Heart left ventricle (tissue), 16 donors: ENCODE measurements around the gene ZDHHC11. TPM values are rescaled to one million over a fixed set of nuclear protein-coding genes. Genes with fewer than 3 reads are reported as not detected.
A peak's percentile ranks its signal among the peaks of the same experiment; 100 is the strongest.

ENCODE experiments used
- ATAC-seq, 4 donors: fragments of 200-7000 bp; cut with Tn5 transposase; one replicate each; pipeline ENCODE4 v1.9.1; 2020 to 2022; ENCODE audit warnings: moderate library complexity in 4 of 4, mild to moderate bottlenecking in 3 of 4, moderate number of reproducible peaks in 1 of 4
- DNase-seq, 5 donors: peaks; one replicate each; pipeline ENCODE4 v3.0.0-alpha.2; 2020
- H3K27ac ChIP-seq, 12 donors: fragments of 200-600 bp; sonication (generic) in 4 of 12; one replicate each; pipeline versions ENCODE4 v1.5.0 to v1.8.0; 2016 to 2022; ENCODE audit warnings: mild to moderate bottlenecking in 2 of 12
- H3K27me3 ChIP-seq, 9 donors: fragments of 200-600 bp; sonication (generic) in 2 of 9; one replicate each; pipeline versions ENCODE4 v1.5.1 to v1.8.0; 2016 to 2022; ENCODE audit warnings: mild to moderate bottlenecking in 3 of 9
- H3K36me3 ChIP-seq, 9 donors: fragments of 200-600 bp; sonication (generic) in 2 of 9; one replicate each; pipeline versions ENCODE4 v1.5.0 to v1.8.0; 2018 to 2022; ENCODE audit warnings: mild to moderate bottlenecking in 2 of 9
- H3K4me1 ChIP-seq, 12 donors: fragments of 200-600 bp; sonication (generic) in 4 of 12; one replicate each; pipeline versions ENCODE4 v1.5.0 to v1.8.0; 2016 to 2022; ENCODE audit warnings: mild to moderate bottlenecking in 3 of 12
- H3K4me3 ChIP-seq, 12 donors: fragments of 200-600 bp; sonication (generic) in 4 of 12; one replicate each; pipeline versions ENCODE4 v1.5.0 to v1.8.0; 2017 to 2022; ENCODE audit warnings: mild to moderate bottlenecking in 9 of 12, moderate library complexity in 4 of 12
- H3K9me3 ChIP-seq, 12 donors: fragments of 200-600 bp; sonication (generic) in 4 of 12; one replicate each; pipeline versions ENCODE4 v1.5.0 to v1.8.0; 2016 to 2022; ENCODE audit warnings: mild to moderate bottlenecking in 1 of 12
- CTCF ChIP-seq, 12 donors: fragments of 200-600 bp; sonication (generic) in 4 of 12; IDR thresholded peaks; one replicate each; pipeline versions ENCODE4 v1.5.0 to v1.8.0; 2018 to 2022; ENCODE audit warnings: antibody characterized with exemption in 12 of 12, mild to moderate bottlenecking in 5 of 12
- POLR2A ChIP-seq, 2 donors: fragments of 450-650 bp; IDR thresholded peaks; one replicate each; pipeline ENCODE4 v1.6.1; 2017; ENCODE audit warnings: antibody characterized with exemption in 2 of 2, mild to moderate bottlenecking in 2 of 2, moderate library complexity in 2 of 2
- WGBS, 4 donors: extraction: QIAGEN DNeasy Blood & Tissue Kit in 2 of 4; methylation state at CpG; one replicate each; pipeline versions ENCODE4 v1.1.5 to v1.1.7; 2013 to 2018; 5-methylcytosine and 5-hydroxymethylcytosine counted together
- intact Hi-C, 10 donors: fragments of 100-400 bp; cut with DNase I; formaldehyde crosslinking; loops; one replicate each; pipeline versions ENCODE4 v1.11.1 to v1.14.2; 2022
- long read RNA-seq, 3 donors: library from polyadenylated mRNA; unstranded; transcript quantifications; one replicate each; pipeline ENCODE4 v2.0.0, GENCODE V29; 2020 to 2021
- polyA plus RNA-seq, 2 donors: library from polyadenylated mRNA; stranded (reverse); fragments of 200-250 nt; gene quantifications; one replicate each; pipeline ENCODE4 v1.2.3, GENCODE V29; 2013
- total RNA-seq, 9 donors: library from RNA; depleted of rRNA in 2 of 9; stranded (reverse); fragments of >200 nt in 2 of 9; fragmentation: NEBNext Ultra II Directional in 3 of 9; extraction: Animal tissue kit (Norgen Biotek cat#: 25700) in 3 of 9; gene quantifications; one replicate each; pipeline versions ENCODE4 v1.1.0 to v1.2.4, GENCODE V29; 2016 to 2023
- donor health status: ischemic (EF 13 %, LVEDD 7.1; RV severe dilation, severe dysfunction).
- donor health status: healthy with polysubstance abuse.
- donor health status: DM: no; HTN: yes; CAD: no.
- donor health status: DM: no; HTN: no; CAD: no.
- donor health status: ischemic (EF 25% LVEDD 6.9; RV normal size, moderate dysfunction).
- donor health status: ischemic (EF 25% LVEDD 5.7; RV mildly dilated, moderate dysfunction).
- donor health status: healthy.
- donor health status: DM: yes; HTN: yes; CAD: no.
- donor health status: ischemic (EF 35%, LVEDD 5.7; RV mildly dilated, moderate dysfunction).
- donor health status: nonischemic (EF 11% LVEDD 7.7; RV severe dilation, severe dysfunction).
- donor health status: DM: yes; HTN: yes; CAD: no.
- donor health status: PGD.
- donor health status: ischemic (EF 29% LVEDD 5.4; RV normal size, mild dysfunction).
- donor health status: nonischemic (EF 23%, LVEDD 6.1; RV moderate dilation, normal function).

The ZDHHC11 gene
- 10 to 100 TPM in 6 of 9 donors, 1 to 10 TPM in 3; 6.6 to 25.0 (median 10.8) TPM for total RNA-seq
- polyA plus RNA-seq, result 10 to 100 TPM in 1 of 2 donors, 1 to 10 TPM in 1; 6.3 to 12.5 TPM
- long read RNA-seq, donor 1, partial matches to known transcripts, result 1 of 7 reads
- long read RNA-seq, donor 1, other reads (novel, unspliced or antisense), result 4 of 7 reads
- long read RNA-seq, donor 2, partial matches to known transcripts, result 1 of 13 reads
- long read RNA-seq, donor 2, other reads (novel, unspliced or antisense), result 11 of 13 reads
- long read RNA-seq, donor 3, partial matches to known transcripts, result 0 of 6 reads
- long read RNA-seq, donor 3, other reads (novel, unspliced or antisense), result 3 of 6 reads

- Histone ChIP-seq H3K27me3 (peaks cover 0 to 17% (median 0%) of the 10 kb centered on the region in 9 donors), H3K27ac (peak within 1 kb of the TSS in 5 of 12 donors; percentile 10 to 28 (median 20)), H3K4me1 (peaks cover 0 to 11% (median 0%) of the 10 kb centered on the region in 12 donors), H3K4me3 (peak within 1 kb of the TSS in 9 of 12 donors; percentile 11 to 42 (median 32)), H3K9me3 (no peaks in the 10 kb centered on the region), H3K36me3 (no peaks in the 10 kb centered on the region)
- no peak for TF ChIP-seq POLR2A (IDR thresholded peaks at IDR 0.05)
- TF ChIP-seq CTCF (IDR thresholded peaks at IDR 0.05), result no peak
- WGBS, 4 donors, result 56 to 69% (median 60%) methylated on average over 14 to 27 of the region's 27 CpGs
- DNase-seq (peak in 3 of 5 donors; percentile 59 to 77 (median 65)), ATAC-seq (peak; percentile 46 to 92 (median 61))
- intact Hi-C loops, result no loop called here
Measured at GRCh38 chr5:850511-851006, at the start of gene ZDHHC11. Gene ZDHHC11 (minus strand): TSS chr5:850986. CDS start chr5:850602, 384 bp downstream.

- Histone ChIP-seq H3K9me3 (no peaks in the 10 kb centered on the region), H3K4me1 (peaks cover 0 to 24% (median 14%) of the 10 kb centered on the region in 12 donors), H3K4me3 (peak overlapping the region in 2 of 12 donors; percentile 83 to 98), H3K27me3 (no peaks in the 10 kb centered on the region), H3K36me3 (peaks cover 0 to 28% (median 25%) of the 10 kb centered on the region in 9 donors), H3K27ac (no peak overlapping the region)
- 89 to 93% (median 90%) methylated on average over 9 of the region's 9 CpGs for WGBS, 4 donors
- DNase-seq (no peak), ATAC-seq (no peak)
- intact Hi-C loops, result loop anchor here in 1 of 10 donors (5.0 kb wide), 1 partner anchor 116 kb away; no protein-coding TSS in a partner anchor
- no peak for TF ChIP-seq POLR2A (IDR thresholded peaks at IDR 0.05)
- TF ChIP-seq CTCF (IDR thresholded peaks at IDR 0.05), result no peak
Measured at GRCh38 chr5:893711-894110, 42.9 kb upstream of the ZDHHC11 start.

- peak overlapping the region; percentile 48 to 99 (median 84) for H3K4me3 ChIP-seq
- H3K9me3 ChIP-seq, result no peaks in the 10 kb centered on the region
- intact Hi-C loops, result loop anchor here in 1 of 10 donors (5.0 kb wide), 1 partner anchor 116 kb away; no protein-coding TSS in a partner anchor
- no peak for DNase-seq
- peaks cover 0 to 34% (median 31%) of the 10 kb centered on the region in 9 donors for H3K36me3 ChIP-seq
- ATAC-seq, result no peak
- no peak for TF ChIP-seq POLR2A (IDR thresholded peaks at IDR 0.05)
- TF ChIP-seq CTCF (IDR thresholded peaks at IDR 0.05), result no peak
- WGBS, 4 donors, result 0 to 2% (median 1%) methylated on average over 1 to 31 of the region's 31 CpGs
- no peaks in the 10 kb centered on the region for H3K27me3 ChIP-seq
- H3K4me1 ChIP-seq, result peaks cover 0 to 24% (median 14%) of the 10 kb centered on the region in 12 donors
- no peak overlapping the region for H3K27ac ChIP-seq
Measured at GRCh38 chr5:893137-893506, 42.3 kb upstream of the ZDHHC11 start.
